Endothelial cell of umbilical vein (primary cell): ENCODE results near the gene DNAJC22. TPM values are rescaled to one million over a fixed set of nuclear protein-coding genes. Genes with fewer than 3 reads are reported as not detected.
A peak's percentile ranks its signal among the peaks of the same experiment; 100 is the strongest.

Experiments used
- BruUV-seq: library from RNA; stranded (reverse); fragments of 400-500 nt; replicated peaks from 2 replicates; lab custom pipeline; 2021; lab: Mats Ljungman, UMichigan
- CTCF ChIA-PET: fragments of 300-600, 350-600 bp; sonication (Branson Sonifier 250); formaldehyde crosslinking; loops from one replicate; lab custom pipeline; 2021; ENCODE audit warnings: antibody characterized with exemption, inconsistent platforms; lab: Charles Lee
- POLR2A ChIA-PET: fragments of 300-600, 350-600 bp; sonication (Branson Sonifier 250); formaldehyde crosslinking; loops from one replicate; lab custom pipeline; 2021; ENCODE audit warnings: antibody characterized with exemption, inconsistent platforms; lab: Charles Lee
- DNase-seq: peaks from one replicate; pipeline ENCODE4 v3.0.0-alpha.2; 2011; ENCODE audit warnings: low read depth, low spot score
- FAIRE-seq: peaks from 2 replicates; lab custom pipeline; 2011; peaks lifted over from hg19 to GRCh38; lab: Jason Lieb, UNC
- H2AFZ ChIP-seq: 2 replicates; pipeline ENCODE4 v1.6.0; 2012; ENCODE audit warnings: low read depth, low read length, control low read depth, inconsistent platforms
- H3K27ac ChIP-seq: 2 replicates; pipeline ENCODE4 v1.5.1; 2011; ENCODE audit warnings: low read depth, mild to moderate bottlenecking, control low read depth, low read length, moderate library complexity; ENCODE audit not compliant: insufficient read depth
- H3K27me3 ChIP-seq, 2 experiments: 2 replicates each; pipeline versions ENCODE4 v1.6.0 to v1.6.1; 2011; ENCODE audit warnings: low read length in 2 of 2, mixed read lengths in 1 of 2; ENCODE audit not compliant: control insufficient read depth in 2 of 2, insufficient read depth in 2 of 2
- H3K36me3 ChIP-seq, 2 experiments: 2 replicates in 1 of 2; 3 replicates in 1 of 2; pipeline ENCODE4 v1.5.1; 2011; ENCODE audit warnings: low read length in 2 of 2, mild to moderate bottlenecking in 1 of 2, moderate library complexity in 1 of 2; ENCODE audit not compliant: control insufficient read depth in 2 of 2, insufficient read depth in 2 of 2; ENCODE audit errors: extremely low read depth in 1 of 2
- H3K4me1 ChIP-seq: 3 replicates; pipeline ENCODE4 v1.5.1; 2011; ENCODE audit warnings: mild to moderate bottlenecking, low read length; ENCODE audit not compliant: control insufficient read depth, insufficient read depth; ENCODE audit errors: extremely low read depth
- H3K4me2 ChIP-seq: 2 replicates; pipeline ENCODE4 v1.6.1; 2011; ENCODE audit warnings: low read length, control low read depth, mixed read lengths; ENCODE audit not compliant: insufficient read depth
- H3K4me3 ChIP-seq, 3 experiments: fragments of 200-600 bp in 1 of 3; sonication (generic), shearing (Covaris generic) in 1 of 3; replicated peaks in 1 of 3; 2 replicates each; pipeline ENCODE4 v1.5.1; 2011 to 2016; ENCODE audit warnings: control low read depth in 3 of 3, low read length in 3 of 3, mild to moderate bottlenecking in 2 of 3, inconsistent platforms in 1 of 3, low read depth in 1 of 3, moderate library complexity in 1 of 3; ENCODE audit not compliant: insufficient read depth in 1 of 3
- H3K79me2 ChIP-seq: 2 replicates; pipeline ENCODE4 v1.6.0; 2012; ENCODE audit warnings: low read length, inconsistent platforms; ENCODE audit not compliant: control insufficient read depth, insufficient read depth
- H3K9ac ChIP-seq: replicated peaks from 2 replicates; pipeline ENCODE3; 2011; ENCODE audit warnings: low read length, control low read depth; ENCODE audit not compliant: insufficient read depth; ENCODE audit errors: extremely low read depth
- H3K9me1 ChIP-seq: replicated peaks from 3 replicates; pipeline ENCODE4 v1.6.0; 2011; ENCODE audit warnings: mild to moderate bottlenecking, low read length; ENCODE audit not compliant: control insufficient read depth, insufficient read depth; ENCODE audit errors: extremely low read depth
- H3K9me3 ChIP-seq: replicated peaks from 2 replicates; pipeline ENCODE4 v1.5.1; 2012; ENCODE audit warnings: low read length, inconsistent platforms; ENCODE audit not compliant: control insufficient read depth, insufficient read depth
- H4K20me1 ChIP-seq: replicated peaks from 2 replicates; pipeline ENCODE3; 2011; ENCODE audit warnings: mild to moderate bottlenecking, low read length; ENCODE audit not compliant: control insufficient read depth, insufficient read depth; ENCODE audit errors: extremely low read depth
- CTCF ChIP-seq, 2 donors: IDR thresholded peaks; 1 replicate in 1 of 2; 2 replicates in 1 of 2; pipeline ENCODE4 v1.5.1; 2011; ENCODE audit warnings: low read length in 2 of 2, mild to moderate bottlenecking in 2 of 2, moderate library complexity in 2 of 2, control low read depth in 1 of 2, inconsistent platforms in 1 of 2, low read depth in 1 of 2; ENCODE audit not compliant: insufficient read depth in 1 of 2; ENCODE audit errors: extremely low read depth in 1 of 2
- EZH2 ChIP-seq: IDR thresholded peaks from 2 replicates; pipeline ENCODE4 v1.6.1; 2012; ENCODE audit warnings: borderline replicate concordance, low read depth, mild to moderate bottlenecking, moderate library complexity, low read length, inconsistent platforms; ENCODE audit not compliant: severe bottlenecking
- FOS ChIP-seq: IDR thresholded peaks from 2 replicates; pipeline ENCODE4 v1.6.1; 2011; ENCODE audit warnings: mild to moderate bottlenecking, low read length, moderate library complexity, borderline replicate concordance; ENCODE audit not compliant: insufficient read depth
- GATA2 ChIP-seq: IDR thresholded peaks from 2 replicates; pipeline ENCODE4 v1.7.0; 2011; ENCODE audit warnings: low read depth, mild to moderate bottlenecking, moderate library complexity, mixed read lengths, low read length; ENCODE audit not compliant: insufficient read length, insufficient read depth
- JUN ChIP-seq: IDR thresholded peaks from 2 replicates; pipeline ENCODE4 v1.6.1; 2011; ENCODE audit warnings: borderline replicate concordance, low read depth; ENCODE audit not compliant: insufficient read length, insufficient read depth
- MAX ChIP-seq: IDR thresholded peaks from 2 replicates; pipeline ENCODE4 v1.6.1; 2011; ENCODE audit not compliant: insufficient read depth, insufficient read length
- MYC ChIP-seq: IDR thresholded peaks from one replicate; pipeline ENCODE4 v1.6.1; 2011; ENCODE audit warnings: mild to moderate bottlenecking, low read depth, low read length
- POLR2A ChIP-seq: IDR thresholded peaks from 2 replicates; pipeline ENCODE4 v1.6.1; 2012; ENCODE audit warnings: low read depth, mild to moderate bottlenecking, control low read depth, low read length
- POLR2AphosphoS5 ChIP-seq: IDR thresholded peaks from 2 replicates; pipeline ENCODE4 v1.6.1; 2012; ENCODE audit warnings: low read depth, mild to moderate bottlenecking, control low read depth, low read length, moderate library complexity; ENCODE audit not compliant: insufficient read depth
- dilution Hi-C: fragments of 300-500 bp; cut with MboI; formaldehyde crosslinking; loops from one replicate; pipeline ENCODE4 v1.15.0; 2019; ENCODE audit warnings: low sequenced_read_pairs; ENCODE audit not compliant: extremely low pct_ligation_motif_present
- intact Hi-C: fragments of 100-400 bp; cut with micrococcal nuclease; formaldehyde crosslinking; loops from one replicate; pipeline ENCODE4 v1.10.0; 2022
- polyA plus RNA-seq, 4 experiments: library from polyadenylated mRNA; depleted of rRNA in 3 of 4; stranded (reverse) in 3 of 4; unstranded in 1 of 4; fragments of >200 nt; gene quantifications; 2 replicates each; pipeline versions ENCODE4 v1.2.1 to v1.2.3, GENCODE V29; 2011 to 2012; ENCODE audit warnings: missing spikeins in 1 of 4
- total RNA-seq: library from RNA; stranded (reverse); gene quantifications from 2 replicates; pipeline ENCODE4 v1.2.3, GENCODE V29; 2021

The DNAJC22 gene
- total and polyA plus RNA-seq, 2 donors (not counting 3 experiments of a cell fraction or from before 2014, with no cell fraction given) = 1.3 to 1.4 TPM

GRCh38 chr12:49368240-49368600 lies 21.5 kb downstream of the DNAJC22 start:
- Histone ChIP-seq H3K9me3 (no peaks in the 10 kb centered on the region), H3K4me3 (peak overlapping the region; percentile 76 to 94 (median 85)), H3K36me3 (no peaks in the 10 kb centered on the region), H3K27me3 (no peaks in the 10 kb centered on the region), H4K20me1 (peaks cover 3% of the 10 kb centered on the region), H3K4me1 (peaks cover 35% of the 10 kb centered on the region), H3K9me1 (no peaks in the 10 kb centered on the region), H3K4me2 (peak overlapping the region; percentile 95), H3K79me2 (peaks cover 62% of the 10 kb centered on the region), H2AFZ (no peak overlapping the region), H3K27ac (peak overlapping the region; percentile 77), H3K9ac (peak overlapping the region; percentile 95)
- DNase-seq (no peak), FAIRE-seq (peak; percentile 38)
- BruUV-seq = TSS peak; percentile 16
- CTCF ChIA-PET = interaction anchor here (0.8 to 12.8 kb wide), 7 partner anchors 8 to 147 kb away, joined by 3 to 679 read pairs (median 8); no protein-coding TSS in a partner anchor
- intact Hi-C loops = loop anchor here (5.0 kb wide), 1 partner anchor 254 kb away; the partner anchor contains the start of gene PRPF40B
- TF ChIP-seq JUN = no peak
- no peak for TF ChIP-seq MYC
- TF ChIP-seq POLR2A = no peak
- TF ChIP-seq MAX = no peak
- TF ChIP-seq EZH2 = no peak
- no peak for TF ChIP-seq CTCF (IDR thresholded peaks at IDR 0.05; ENCODE audit: extremely low read depth in 1 of 2, insufficient read depth in 1 of 2, low read depth in 1 of 2, low read length in 2 of 2)
- no peak for TF ChIP-seq GATA2
- no peak for TF ChIP-seq FOS
- TF ChIP-seq POLR2AphosphoS5 = no peak
- POLR2A ChIA-PET = interaction anchor here (0.7 to 2.1 kb wide), 2 partner anchors 13 to 136 kb away, joined by 8 to 14 read pairs; no protein-coding TSS in a partner anchor
- dilution Hi-C loops = loop anchor here (25.0 kb wide), 1 partner anchor 144 kb away; no protein-coding TSS in a partner anchor
